Glomerular visceral epithelial cell (primary cell): Measurements from ENCODE around the gene RND3.

Experiments used
- DNase-seq: peaks from one replicate; pipeline ENCODE4 v3.0.0-alpha.2; 2016; ENCODE audit errors: extremely low spot score

The RND3 gene, protein sequence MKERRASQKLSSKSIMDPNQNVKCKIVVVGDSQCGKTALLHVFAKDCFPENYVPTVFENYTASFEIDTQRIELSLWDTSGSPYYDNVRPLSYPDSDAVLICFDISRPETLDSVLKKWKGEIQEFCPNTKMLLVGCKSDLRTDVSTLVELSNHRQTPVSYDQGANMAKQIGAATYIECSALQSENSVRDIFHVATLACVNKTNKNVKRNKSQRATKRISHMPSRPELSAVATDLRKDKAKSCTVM

DNA sequence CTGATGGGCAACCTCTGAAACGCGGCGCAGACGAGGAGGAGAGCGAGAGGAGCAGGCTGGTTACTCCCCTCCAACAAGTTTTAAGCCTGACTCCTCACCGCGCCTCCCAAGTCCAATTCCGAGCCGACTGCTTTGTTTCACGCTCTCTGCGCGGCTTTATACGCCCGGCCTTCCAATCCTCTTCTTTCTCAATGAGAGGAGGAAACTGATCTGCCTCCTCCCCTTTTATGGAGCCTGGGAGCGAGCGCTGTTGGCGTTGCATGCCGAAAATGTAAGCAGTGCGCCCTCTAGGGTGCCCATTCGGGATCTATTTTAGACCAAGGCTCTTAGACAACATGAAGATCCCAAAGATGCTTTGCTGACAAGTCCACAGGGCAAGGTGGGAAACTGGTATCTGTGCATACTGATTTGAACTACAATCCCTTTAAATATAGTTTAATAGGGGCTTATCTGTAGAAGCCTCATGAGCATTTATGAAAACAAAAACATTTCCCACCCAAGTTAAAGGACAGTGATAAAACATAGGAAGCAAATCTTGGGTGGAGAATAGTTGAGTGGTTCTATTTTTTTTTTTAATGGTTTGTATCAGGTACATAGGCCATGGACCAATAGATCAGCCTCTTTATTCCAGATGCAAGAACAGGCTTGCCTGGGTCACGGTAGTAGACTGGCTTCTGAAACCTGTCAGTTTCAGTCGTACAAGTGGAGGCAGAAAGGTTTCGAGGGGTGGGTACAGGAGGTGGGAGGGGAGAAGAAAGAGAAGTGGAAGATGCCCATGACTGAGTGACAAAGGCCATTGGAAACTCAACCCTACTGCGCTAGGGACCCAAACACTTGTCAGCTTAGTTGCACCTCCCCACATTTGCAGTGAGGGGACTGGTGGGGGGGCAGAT, at the start of gene RND3:
RND3 (minus strand) TSS at position 131 of the 893 bp plus-strand sequence. CDS start 250 bp downstream, outside the sequence.
- DNase-seq: peak; percentile 100

DNA sequence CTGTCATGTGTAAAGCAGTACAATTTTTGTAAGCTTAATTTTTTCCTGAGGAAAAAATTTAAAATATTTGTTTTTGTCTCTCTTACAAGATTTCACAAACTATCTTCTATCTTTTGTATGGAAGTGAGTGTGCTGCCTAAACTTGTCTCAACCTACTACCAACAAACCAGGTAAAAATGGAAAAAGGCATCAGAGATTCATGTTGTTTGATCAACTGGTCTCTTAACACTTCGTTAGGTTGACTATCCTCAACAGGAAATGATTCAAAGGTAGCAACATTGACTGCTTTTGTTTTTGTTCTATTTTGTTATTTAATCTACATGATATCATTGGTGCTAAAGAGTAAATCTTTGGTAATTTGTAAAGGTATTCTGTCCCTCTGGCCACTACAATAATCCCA, 47.7 kb upstream of the RND3 start:
- no peak for DNase-seq

DNA sequence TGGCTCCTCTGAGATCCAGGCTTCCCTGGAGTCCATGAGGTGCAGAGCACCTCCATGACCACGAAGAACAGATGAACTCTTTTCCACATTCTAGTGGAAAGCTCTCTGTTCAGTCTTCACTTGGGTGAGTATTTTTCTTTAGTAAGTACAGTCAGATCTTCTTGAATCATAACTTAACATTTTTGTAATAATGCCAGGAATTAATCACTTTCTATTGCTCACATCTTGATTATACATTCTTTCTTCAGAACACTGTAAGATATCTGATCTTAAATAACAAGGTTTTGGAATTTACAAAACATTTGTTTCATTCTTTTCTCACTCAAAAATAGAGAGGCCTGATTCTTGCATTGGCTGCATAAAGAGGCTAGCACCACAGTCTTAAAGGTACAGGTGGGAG, 45.4 kb upstream of the RND3 start:
- DNase-seq: no peak

DNA sequence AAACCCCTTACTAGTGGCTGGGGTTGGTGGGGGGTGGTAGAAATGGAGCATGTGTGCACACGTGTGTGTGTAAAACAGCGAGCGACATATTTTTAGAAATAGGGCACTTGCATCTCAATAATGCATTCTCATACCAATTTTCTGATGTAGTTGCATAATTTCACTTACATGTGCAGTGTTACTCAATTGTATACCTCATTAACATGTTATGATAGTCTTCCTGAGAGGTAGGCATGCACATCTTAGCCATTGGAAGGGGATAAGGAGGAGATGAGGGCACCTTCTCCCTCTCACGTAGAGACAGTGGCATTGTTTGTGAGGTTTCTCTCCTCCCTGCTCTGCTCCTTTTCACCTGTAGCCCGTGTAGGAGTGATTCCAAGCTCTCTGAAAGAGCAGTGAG, 44.6 kb upstream of the RND3 start:
- DNase-seq: no peak

DNA sequence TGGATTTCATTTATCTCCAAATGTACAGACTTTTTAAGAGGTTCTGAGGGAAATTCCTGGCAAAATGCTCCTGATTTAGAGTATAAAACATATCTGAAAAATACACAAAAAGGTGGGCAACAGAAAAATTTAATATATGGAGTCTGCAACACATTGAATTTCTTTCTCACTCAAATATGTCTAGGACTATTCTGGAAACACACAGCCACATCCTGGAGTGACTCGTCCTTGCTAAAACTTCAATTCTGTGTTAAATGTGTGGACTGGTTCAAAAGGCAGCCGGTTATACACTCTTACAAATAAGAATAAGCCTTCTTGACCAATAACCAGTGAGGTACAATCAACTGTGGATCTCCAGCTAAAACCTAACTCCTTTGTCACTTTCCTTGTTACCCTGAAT, 44.1 kb upstream of the RND3 start:
- DNase-seq: no peak

DNA sequence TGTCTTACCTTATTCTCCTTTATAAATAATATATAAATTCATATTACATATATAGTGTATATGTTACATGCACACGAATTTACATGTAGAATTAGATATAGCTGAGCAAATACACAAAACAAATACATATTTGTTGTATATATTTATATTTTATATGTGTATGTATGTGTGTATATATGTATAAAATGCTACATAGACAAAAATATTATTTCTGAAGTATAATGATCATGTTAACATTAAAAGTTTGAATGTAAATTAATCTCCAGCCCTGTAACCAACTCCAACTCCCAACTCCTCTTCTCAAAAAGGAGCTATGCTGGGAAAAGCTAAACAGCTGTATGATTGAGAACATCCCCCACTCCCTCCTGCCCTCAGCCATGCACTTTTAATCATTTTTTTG, 42.7 kb upstream of the RND3 start:
- DNase-seq: no peak

DNA sequence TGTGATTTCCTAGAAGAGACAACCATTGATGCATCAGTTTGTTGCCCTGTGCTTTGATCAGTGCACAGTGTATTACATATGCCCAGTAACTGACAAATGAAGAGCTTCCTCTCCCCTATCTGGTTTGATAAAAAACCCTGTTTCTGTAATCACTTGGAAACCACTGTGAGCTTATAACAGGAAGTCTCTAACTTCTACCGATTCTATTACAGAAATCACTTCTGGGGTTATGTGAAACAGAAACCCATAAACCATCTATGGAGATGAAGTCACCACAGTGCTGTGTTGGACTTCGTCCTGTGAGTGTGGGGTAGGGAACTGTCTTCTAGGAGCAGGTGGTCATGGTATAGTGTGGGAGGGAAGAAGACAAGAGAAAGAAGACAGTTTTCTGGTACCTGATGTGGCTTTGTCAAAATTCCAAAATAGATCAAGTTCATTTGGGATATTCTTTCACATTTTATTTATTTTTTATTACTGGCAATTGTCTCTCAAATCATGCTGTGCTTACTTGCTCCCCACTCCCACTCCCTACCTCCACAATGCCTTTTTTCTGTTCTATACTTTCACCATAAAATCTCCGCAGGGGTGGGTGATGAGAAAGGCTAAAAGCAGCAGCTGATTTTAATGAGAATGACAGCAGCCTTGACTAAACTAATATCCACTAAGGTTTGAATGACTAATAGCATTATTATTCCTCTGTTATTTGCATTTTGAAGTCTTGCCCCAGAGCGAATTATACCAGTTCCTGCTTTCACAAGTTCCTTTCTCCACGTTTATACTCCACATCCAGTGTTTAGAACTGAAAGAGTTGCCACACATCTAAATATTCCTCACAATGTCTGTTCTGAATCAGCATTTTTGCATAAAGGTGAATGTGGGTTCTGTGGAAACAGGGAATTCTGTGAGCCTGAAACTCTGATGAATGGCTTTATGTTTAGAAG, 41.7 kb upstream of the RND3 start:
- peak; percentile 43 for DNase-seq

DNA sequence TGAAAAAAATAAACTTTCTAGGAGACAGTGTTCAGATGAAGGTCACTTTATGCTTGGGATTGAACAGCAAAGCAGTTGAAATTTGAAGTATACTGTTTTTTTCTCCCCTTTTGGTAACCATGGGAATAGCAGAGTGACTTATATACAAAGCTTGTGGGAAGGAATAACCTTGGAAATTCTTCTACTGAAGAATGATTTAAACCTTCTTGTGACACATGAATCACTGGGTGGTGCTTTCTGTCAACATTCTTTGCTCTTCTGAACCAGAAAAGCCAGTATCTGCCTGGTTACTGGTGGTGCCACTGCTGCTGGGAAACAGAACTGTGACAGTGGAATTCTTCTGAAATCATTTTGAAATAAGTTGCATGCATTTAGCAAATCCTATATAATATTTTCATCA, 39.4 kb upstream of the RND3 start:
- peak; percentile 90 for DNase-seq

DNA sequence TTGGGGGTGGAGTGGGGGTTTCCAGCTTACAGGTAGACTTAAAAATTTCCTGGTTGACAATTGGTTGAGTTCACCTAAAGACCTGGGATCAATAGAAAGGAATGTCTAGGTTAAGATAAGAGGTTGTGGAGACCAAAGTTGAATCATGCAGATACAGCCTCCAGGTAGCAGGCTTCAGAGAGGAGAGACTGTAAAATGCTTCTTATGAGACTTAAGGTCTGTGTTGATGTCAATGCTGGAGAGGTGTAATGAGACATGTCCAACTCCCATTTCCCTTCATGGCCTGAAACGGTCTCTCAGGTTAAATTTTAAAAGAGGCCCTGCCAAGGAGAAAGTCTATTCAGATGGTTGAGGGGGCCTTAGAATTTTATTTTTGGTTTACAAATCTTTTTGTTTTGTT, 38.5 kb upstream of the RND3 start:
- peak; percentile 25 for DNase-seq

DNA sequence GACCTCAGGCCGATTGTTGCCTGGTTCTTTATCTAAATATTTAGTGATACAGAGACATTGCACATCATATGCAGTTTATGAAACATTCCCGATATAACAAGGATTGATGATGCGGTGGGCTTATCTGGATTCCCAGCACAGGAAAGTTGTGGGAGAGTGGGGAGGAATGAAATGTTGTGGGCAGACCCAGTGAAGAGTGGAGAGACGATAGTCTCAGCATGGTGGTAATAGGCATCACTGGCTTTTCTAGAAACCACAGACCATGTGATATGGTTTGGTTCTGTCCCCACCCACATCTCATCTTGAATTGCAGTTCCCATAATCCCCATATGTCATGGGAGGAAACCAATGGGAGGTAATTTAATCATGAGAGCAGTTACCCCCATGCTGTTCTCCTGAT, 34.8 kb upstream of the RND3 start:
- peak; percentile 42 for DNase-seq

DNA sequence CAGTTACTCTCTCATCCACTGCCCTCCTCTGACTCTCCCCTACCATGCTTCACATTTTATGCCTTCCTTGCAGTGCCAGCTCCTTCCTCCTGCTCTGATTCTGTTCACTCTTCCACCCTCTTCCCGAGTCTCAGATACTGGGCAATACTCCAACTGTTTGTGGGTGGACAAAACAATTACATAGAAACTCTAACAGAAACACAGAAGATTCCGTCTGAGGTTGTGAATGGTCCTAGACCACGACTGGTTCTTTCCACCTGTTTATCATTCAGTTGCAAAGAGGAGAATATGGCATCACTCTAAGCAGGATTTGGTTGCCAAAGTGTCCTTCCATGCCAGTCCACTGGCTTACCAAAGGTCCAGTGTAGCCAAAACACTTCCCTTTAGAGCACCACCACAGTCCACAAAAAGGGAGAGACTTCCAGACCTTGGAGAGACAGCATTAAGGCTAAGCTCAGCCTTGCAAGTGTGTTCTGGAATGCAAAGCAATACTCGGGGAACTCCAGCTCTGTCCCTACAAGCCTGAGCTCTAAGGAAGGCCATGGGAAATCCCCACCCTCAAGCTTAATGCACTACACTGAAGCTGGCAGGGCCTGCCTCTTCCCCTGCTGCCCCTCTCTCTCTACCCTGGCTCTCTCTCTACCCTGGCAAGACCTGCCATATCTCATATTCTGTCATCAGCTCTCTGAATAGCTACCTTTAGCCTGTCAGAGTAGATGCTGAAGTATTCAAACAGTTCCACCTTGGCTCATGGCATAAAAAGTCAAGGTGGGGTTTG, 33.6 kb upstream of the RND3 start:
- DNase-seq: peak; percentile 82

DNA sequence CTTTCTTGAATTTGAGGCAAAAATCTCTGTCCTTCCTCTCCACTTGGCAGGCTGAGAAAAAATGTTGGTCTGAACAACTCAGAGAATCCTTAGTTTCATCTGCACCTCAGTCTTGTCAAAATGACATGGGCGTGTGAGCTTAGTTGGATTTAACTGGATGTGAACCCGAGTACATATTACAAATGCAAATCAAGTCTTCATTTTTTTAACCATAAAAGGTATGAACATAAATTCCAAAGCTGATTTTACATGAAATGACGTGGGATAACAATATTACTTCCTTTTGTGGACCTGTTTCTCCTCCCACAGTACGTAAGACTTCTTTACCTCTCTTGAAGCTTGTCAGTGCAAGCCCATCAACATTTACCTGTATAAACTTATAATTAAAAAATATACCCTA, 32.6 kb upstream of the RND3 start:
- DNase-seq: no peak

DNA sequence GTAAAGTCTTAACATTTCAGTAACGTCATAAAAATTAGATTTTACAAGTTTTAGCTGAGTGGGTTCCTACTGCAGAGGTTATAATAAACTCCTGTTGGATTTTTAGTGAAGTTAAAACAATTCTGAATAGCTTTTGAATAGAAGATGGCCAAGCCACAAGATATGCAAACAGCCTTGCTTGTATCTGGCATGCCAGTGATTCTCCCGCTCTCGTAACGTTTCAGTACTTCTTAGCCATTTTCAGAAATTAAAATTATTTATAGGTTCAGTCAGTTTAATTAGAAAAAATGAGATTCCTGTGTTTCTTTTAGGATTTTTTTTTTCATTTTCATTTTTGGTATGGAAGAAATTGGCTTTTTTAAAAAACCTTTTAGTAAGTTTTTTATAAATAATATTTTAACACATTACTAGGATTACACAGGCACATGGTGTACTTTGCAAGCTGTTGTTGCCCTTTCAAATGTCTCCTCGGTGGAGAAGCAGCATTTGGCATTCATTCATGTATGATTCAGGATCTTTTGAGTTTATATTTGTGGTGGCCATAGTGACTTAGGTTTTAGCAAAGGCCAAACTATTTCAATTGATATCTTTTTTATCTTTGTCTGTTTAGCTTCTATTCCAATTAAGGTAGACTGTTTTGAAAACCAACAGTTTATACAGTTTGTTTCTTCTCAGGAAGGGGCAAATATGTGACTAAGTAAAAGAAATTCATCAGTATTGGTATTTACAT, 30.6 kb upstream of the RND3 start:
- no peak for DNase-seq

DNA sequence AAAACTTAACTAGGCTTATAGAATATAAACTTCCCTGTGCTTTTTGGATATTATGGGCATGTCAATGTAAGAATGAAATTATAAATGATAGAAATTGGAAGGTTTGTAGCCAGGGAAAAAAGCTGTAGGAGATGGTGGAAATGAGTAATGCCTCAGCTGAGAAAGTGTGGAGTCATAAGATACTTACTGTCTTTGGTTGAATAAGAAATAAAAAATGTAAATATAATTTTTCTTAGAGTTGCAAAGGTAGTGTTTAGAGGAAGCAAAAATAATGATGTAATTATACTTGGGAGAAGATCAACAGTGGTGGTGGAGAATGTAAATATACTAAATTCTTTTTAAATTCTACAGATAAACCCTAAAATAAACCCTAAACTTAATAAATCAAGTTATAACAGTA, 26.2 kb upstream of the RND3 start:
- DNase-seq: no peak

DNA sequence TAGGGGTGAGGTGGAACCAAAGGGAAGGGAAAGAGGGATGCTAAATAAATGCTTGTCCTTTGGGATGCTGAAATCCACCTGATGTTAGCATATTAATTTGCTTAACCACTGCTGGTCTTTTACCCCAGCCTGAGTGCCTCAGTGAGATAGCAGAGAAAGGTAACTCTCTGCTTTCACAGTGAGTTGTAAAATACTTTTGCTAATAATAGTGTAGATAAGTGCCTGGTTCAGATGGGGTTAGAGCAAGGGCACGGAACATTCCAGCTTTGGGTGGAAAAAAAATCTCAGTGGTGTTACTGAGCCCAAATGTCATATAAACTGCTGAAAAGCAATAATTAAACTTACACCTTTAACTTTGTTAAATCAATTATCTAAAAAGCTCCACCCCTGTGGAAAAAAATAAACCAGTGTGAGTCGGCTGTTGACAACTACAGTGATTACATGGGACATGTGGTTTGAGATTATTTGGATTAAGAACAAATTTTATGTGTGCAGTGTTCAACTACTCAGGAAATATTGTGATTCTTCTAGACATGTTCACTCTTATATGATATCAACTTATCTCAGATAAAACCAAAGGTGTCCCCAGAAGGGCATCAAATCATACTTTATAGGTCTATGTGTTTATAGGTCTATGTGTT, 21.1 kb upstream of the RND3 start:
- DNase-seq: no peak

DNA sequence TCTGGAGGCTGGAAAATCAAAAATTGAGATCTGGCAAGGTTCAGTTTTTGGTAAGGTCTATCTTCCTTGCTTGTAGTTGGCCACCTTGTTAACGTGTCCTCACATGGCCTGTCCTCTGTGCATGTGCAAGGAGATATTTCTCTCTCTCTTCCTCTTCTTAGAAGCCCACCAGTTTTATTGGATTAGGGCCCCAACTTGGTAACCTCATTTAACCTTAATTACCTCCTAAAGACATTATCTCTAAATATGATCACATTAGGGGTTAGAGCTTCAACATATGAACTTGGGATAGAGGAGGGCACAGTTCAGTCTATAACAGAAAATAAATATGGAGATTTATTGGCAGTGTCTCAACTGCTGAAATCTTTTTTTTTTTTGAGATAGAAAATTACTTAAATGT, 19.6 kb upstream of the RND3 start:
- no peak for DNase-seq

DNA sequence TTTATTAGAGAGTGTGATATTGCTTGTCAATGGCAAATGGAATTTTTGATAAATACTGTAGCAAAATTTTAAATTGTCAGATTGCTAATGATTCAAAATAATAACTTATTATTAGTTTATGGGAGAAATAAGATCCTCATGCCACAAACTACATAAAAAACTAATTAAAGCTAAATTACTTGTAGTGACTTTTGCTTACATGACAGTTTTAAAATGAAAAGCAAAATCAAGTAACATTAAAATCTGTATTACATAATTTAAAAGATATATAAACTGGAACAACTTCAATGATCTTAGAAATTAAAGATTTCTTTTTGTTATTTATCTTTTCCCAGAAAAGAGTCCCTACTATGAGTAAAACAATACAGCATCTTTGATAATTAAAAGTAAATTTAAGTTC, 17.7 kb upstream of the RND3 start:
- no peak for DNase-seq

DNA sequence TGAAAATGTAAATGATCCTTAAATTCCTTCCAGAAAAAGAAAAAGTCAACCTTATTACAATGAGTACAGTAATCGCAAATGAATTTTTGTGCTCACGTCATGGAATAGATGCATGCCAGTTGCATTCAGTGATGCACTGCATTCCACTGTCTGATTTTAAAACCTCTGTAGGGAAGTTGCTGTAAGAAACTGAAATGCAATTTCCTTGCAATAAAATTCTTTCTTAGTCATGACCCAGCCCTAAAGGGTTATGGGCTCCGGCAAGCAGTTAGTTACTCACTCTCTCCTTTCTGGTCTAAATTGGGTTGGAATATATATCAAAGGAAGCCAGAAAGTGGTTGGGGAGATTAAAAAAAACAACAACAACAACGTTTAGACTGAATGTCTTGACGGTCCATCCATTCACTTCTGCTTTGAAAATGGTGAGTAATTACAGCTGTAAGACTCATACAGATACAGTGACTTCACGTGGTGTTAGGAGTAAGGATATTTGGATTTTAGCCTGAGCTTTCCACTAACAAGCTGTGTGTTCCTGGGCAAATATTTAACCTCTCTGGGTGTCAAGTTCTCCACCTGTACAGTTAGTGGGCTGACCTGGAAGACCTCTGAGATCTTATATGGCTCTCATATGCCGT, 8.6 kb upstream of the RND3 start:
- DNase-seq: peak; percentile 60

DNA sequence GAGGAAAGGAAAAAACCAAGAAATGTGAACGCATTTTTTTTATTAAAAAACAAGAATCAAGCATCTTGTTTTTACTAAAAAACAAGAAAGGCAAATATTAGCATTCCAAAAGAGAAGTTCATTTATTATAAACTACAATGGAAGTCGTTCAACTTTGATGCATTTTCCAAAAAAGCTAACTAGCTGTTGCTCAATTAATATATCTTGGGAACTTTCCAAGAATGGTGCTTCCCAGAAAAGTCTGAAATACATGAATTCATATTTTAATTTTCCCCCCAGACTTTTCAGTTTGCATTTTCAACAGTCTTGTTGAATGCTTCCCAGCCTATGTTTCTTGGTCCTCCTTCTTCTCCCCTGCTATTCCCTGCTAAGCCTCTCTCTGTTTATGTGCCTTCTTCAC, 7.5 kb upstream of the RND3 start:
- no peak for DNase-seq
